Stimulated activated CD8-positive, alpha-beta memory T cell treated with anti-CD3 and anti-CD28 coated beads, Interleukin-15, amount 100 ng/mL, for 4 hours (primary cell): ENCODE data around the gene KIF16B.
"Not testable (repeated sequence)": the region's sequence is repeated elsewhere in the genome, so short reads cannot be mapped to it uniquely, and the experiment has no call there.

Experiments
- DNase-seq, 2 donors: peaks; one replicate each; pipeline ENCODE4 v3.0.0-alpha.2; 2020; ENCODE audit warnings: low read depth in 2 of 2

Gene KIF16B

GRCh38 chr20:16257021-16257420 is 316.2 kb downstream of the KIF16B start:
- no peak for DNase-seq

DNA sequence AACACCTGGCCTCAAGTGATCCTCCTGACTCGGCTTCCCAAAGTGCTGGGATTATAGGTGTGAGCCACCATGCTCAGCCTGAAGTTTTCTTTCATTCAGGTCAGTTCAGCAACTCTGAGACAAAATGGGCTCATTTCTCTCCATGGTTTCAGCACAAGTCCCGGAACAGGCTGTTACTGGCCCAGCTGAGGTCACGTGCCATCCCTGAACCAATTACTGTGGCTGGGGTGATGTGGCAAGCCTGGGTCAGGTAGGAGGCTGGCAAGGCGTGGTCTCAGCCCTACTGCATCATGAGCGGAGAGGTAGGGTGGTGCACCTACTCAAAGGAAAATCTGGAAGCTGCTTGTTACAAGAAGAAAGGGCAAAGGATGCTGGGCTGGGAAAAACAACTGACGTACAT is 326.4 kb downstream of the KIF16B start:
- no peak for DNase-seq

GRCh38 chr20:16246291-16246690 is 327.0 kb downstream of the KIF16B start:
- DNase-seq = no peak

GRCh38 chr20:16245879-16246278 is 327.4 kb downstream of the KIF16B start:
- DNase-seq = no peak

DNA sequence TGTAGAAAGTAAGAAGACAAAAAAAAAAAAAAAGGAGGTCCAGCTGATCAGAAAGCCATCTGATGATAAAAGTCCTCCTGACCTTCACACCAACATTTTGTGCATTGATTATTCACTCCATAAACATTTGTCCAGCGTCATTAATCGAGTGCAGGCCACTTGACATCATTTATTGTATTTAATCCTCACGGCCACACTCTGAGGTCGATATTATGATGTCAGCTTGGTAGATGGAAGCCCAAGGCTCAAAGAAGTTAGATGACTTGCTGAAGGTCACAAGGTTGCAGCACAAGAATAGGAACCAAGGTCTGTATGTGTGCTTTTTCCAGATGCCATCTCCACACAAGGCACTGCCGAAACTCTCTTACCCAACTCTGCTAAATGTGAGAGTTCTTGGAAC is 328.4 kb downstream of the KIF16B start:
- DNase-seq = no peak

DNA sequence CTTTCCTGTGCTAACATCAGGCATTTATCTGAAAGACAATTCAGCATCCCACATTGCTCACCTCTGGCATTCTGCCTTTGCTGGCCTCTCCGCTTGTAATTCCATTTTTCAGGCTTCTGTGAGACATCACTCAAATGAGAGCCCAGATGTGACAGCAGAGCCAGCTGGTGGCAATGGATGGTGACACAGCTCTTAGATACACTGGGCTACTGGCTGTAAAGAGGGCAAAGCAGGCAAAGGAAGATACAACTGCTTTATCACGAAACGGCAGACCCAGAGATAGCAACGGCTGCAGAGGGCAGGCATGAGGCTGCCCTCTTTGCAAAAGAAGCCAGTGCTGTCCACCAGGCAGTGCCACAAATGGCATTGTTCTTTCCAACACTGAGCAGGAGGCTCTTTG is 329.8 kb downstream of the KIF16B start:
- no peak for DNase-seq

GRCh38 chr20:16241911-16242310 is 331.3 kb downstream of the KIF16B start:
- no peak for DNase-seq

- no peak for DNase-seq
Measured at GRCh38 chr20:16240355-16240754, 332.9 kb downstream of the KIF16B start.

DNA sequence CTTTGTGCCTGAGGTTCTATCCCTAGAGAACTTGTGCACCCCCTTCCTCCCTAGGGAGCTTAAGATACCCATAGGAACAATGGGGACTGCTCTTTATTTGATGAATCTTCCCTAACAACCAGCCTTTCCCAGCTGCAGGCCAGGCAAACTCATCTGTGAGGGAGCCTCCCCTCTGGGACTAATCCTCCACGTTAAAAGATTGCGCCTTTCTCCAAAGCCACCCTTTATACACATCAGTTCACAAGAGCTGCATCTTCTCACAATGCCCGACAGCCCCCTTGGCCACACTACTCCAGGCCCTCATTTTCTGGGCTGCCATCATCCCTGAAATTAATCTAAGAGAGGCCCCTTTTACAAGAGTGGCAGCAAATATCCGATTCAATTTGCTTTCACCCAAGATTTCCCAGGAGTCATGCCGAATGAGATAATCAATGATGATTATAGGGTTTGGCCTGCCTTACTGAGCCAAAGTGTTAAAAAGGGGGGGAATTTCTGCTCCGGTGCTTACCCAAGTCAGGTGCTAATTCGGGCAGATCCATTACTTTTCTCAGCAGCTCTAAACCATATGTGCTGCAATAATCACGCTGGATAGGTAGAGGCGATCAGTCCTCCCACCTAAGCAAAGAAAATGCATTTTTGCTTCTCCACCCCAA is 336.5 kb downstream of the KIF16B start:
- DNase-seq = no peak

- DNase-seq = no peak
Measured at GRCh38 chr20:16230402-16230801, 342.8 kb downstream of the KIF16B start.

- no peak for DNase-seq
Measured at GRCh38 chr20:16229813-16230212, 343.4 kb downstream of the KIF16B start.

- DNase-seq = no peak
Measured at GRCh38 chr20:16228722-16229121, 344.5 kb downstream of the KIF16B start.

- DNase-seq = not testable (repeated sequence)
Measured at GRCh38 chr20:16226961-16227360, 346.3 kb downstream of the KIF16B start.

GRCh38 chr20:16224836-16225235 is 348.4 kb downstream of the KIF16B start:
- no peak for DNase-seq

GRCh38 chr20:16222859-16223411 is 350.3 kb downstream of the KIF16B start:
- no peak for DNase-seq
